HepG2 (cell line): ENCODE data around the gene AP2B1. TPM values are rescaled to one million over a fixed set of nuclear protein-coding genes. Genes with fewer than 3 reads are reported as not detected.

ENCODE experiments used
- CAMTA2 ChIP-seq: sonication (generic); formaldehyde crosslinking; IDR thresholded peaks from 2 replicates; pipeline ENCODE4 v1.4.0; 2020; ENCODE audit warnings: mild to moderate bottlenecking, missing genetic modification reagents, borderline replicate concordance
- CBX2 ChIP-seq, 2 experiments: fragments of 200-600 bp in 1 of 2; sonication (generic); formaldehyde crosslinking in 1 of 2; IDR thresholded peaks; 2 replicates each; pipeline versions ENCODE4 v1.7.0 to v1.8.1; 2018 to 2022; ENCODE audit warnings: low read depth in 2 of 2, low read length in 1 of 2, mild to moderate bottlenecking in 1 of 2, missing genetic modification reagents in 1 of 2
- HNF1B ChIP-seq: sonication (generic); formaldehyde crosslinking; IDR thresholded peaks from 2 replicates; pipeline ENCODE4 v1.5.1; 2020; ENCODE audit warnings: mild to moderate bottlenecking, moderate library complexity, missing genetic modification reagents
- KDM2A ChIP-seq: sonication (generic); formaldehyde crosslinking; IDR thresholded peaks from 2 replicates; pipeline ENCODE4 v1.4.0; 2020; ENCODE audit warnings: low read depth, missing genetic modification reagents, borderline replicate concordance
- MAF1 ChIP-seq: sonication (generic); formaldehyde crosslinking; IDR thresholded peaks from 2 replicates; pipeline ENCODE4 v1.5.0; 2020; ENCODE audit warnings: missing genetic modification reagents, borderline replicate concordance
- MED13 ChIP-seq: sonication (generic); formaldehyde crosslinking; IDR thresholded peaks from 2 replicates; pipeline ENCODE4 v1.5.0; 2020; ENCODE audit warnings: missing genetic modification reagents
- MIXL1 ChIP-seq: IDR thresholded peaks from 2 replicates; pipeline ENCODE4 v1.6.1; 2016
- NFKB2 ChIP-seq: sonication (generic); formaldehyde crosslinking; IDR thresholded peaks from 2 replicates; pipeline ENCODE4 v1.4.0; 2020; ENCODE audit warnings: missing genetic modification reagents, borderline replicate concordance
- PLRG1 ChIP-seq: fragments of 450-650 bp; conservative IDR thresholded peaks from 2 replicates; pipeline ENCODE4 v1.6.1; 2016
- RFXANK ChIP-seq: IDR thresholded peaks from 2 replicates; pipeline ENCODE4 v1.6.1; 2016
- SIX4 ChIP-seq: sonication (generic); formaldehyde crosslinking; IDR thresholded peaks from 2 replicates; pipeline ENCODE4 v1.4.0; 2020; ENCODE audit warnings: missing genetic modification reagents
- SP4 ChIP-seq: sonication (generic); formaldehyde crosslinking; IDR thresholded peaks from 2 replicates; pipeline ENCODE4 v1.8.1; 2023; ENCODE audit warnings: mild to moderate bottlenecking, missing genetic modification reagents
- TAF1 ChIP-seq: sonication (generic); formaldehyde crosslinking; IDR thresholded peaks from 2 replicates; pipeline ENCODE4 v1.4.0; 2020; ENCODE audit warnings: missing genetic modification reagents
- TBX3 ChIP-seq: fragments of 450-650 bp; IDR thresholded peaks from 2 replicates; pipeline ENCODE4 v1.6.1; 2017; ENCODE audit warnings: antibody characterized with exemption, mild to moderate bottlenecking, inconsistent platforms, borderline replicate concordance
- YEATS2 ChIP-seq: sonication (generic); formaldehyde crosslinking; IDR thresholded peaks from 2 replicates; pipeline ENCODE4 v1.4.0; 2020; ENCODE audit warnings: missing genetic modification reagents, borderline replicate concordance
- ZFP37 ChIP-seq: sonication (generic); formaldehyde crosslinking; IDR thresholded peaks from 2 replicates; pipeline ENCODE4 v1.4.0; 2020; ENCODE audit warnings: missing genetic modification reagents, borderline replicate concordance
- ZIK1 ChIP-seq: sonication (generic); formaldehyde crosslinking; IDR thresholded peaks from 2 replicates; pipeline ENCODE4 v1.5.0; 2020; ENCODE audit warnings: mild to moderate bottlenecking, low read depth, missing genetic modification reagents, borderline replicate concordance
- ZNF20 ChIP-seq: sonication (generic); formaldehyde crosslinking; IDR thresholded peaks from 2 replicates; pipeline ENCODE4 v1.4.0; 2020; ENCODE audit warnings: mild to moderate bottlenecking, moderate library complexity, missing genetic modification reagents
- ZNF207 ChIP-seq: fragments of 450-650 bp; IDR thresholded peaks from 2 replicates; pipeline ENCODE4 v1.6.1; 2016; ENCODE audit warnings: antibody characterized with exemption, borderline replicate concordance
- ZNF235 ChIP-seq: sonication (generic); formaldehyde crosslinking; IDR thresholded peaks from 2 replicates; pipeline ENCODE4 v1.8.1; 2023; ENCODE audit warnings: mild to moderate bottlenecking, missing genetic modification reagents, borderline replicate concordance
- ZNF280B ChIP-seq: sonication (generic); formaldehyde crosslinking; IDR thresholded peaks from 2 replicates; pipeline ENCODE4 v1.5.0; 2020; ENCODE audit warnings: missing genetic modification reagents, mild to moderate bottlenecking, borderline replicate concordance
- ZNF331 ChIP-seq: sonication (generic); formaldehyde crosslinking; IDR thresholded peaks from 2 replicates; pipeline ENCODE4 v1.4.0; 2020; ENCODE audit warnings: missing genetic modification reagents
- ZNF33A ChIP-seq: sonication (generic); formaldehyde crosslinking; IDR thresholded peaks from 2 replicates; pipeline ENCODE4 v1.5.1; 2020; ENCODE audit warnings: missing genetic modification reagents, mild to moderate bottlenecking, moderate library complexity, borderline replicate concordance
- ZNF496 ChIP-seq: sonication (generic); formaldehyde crosslinking; IDR thresholded peaks from 2 replicates; pipeline ENCODE4 v1.8.1; 2023; ENCODE audit warnings: mild to moderate bottlenecking, moderate library complexity, missing genetic modification reagents; ENCODE audit not compliant: insufficient replicate concordance
- ZNF550 ChIP-seq: sonication (generic); formaldehyde crosslinking; IDR thresholded peaks from 2 replicates; pipeline ENCODE4 v1.4.0; 2020; ENCODE audit warnings: mild to moderate bottlenecking, missing genetic modification reagents, borderline replicate concordance
- ZNF713 ChIP-seq: sonication (generic); formaldehyde crosslinking; IDR thresholded peaks from 2 replicates; pipeline ENCODE4 v1.4.0; 2020; ENCODE audit warnings: mild to moderate bottlenecking, missing genetic modification reagents
- ZNF749 ChIP-seq: sonication (generic); formaldehyde crosslinking; IDR thresholded peaks from 2 replicates; pipeline ENCODE4 v1.8.0; 2022; ENCODE audit warnings: mild to moderate bottlenecking, missing genetic modification reagents, moderate library complexity, borderline replicate concordance
- ZNF782 ChIP-seq: sonication (generic); formaldehyde crosslinking; IDR thresholded peaks from 2 replicates; pipeline ENCODE4 v1.4.0; 2020; ENCODE audit warnings: missing genetic modification reagents, mild to moderate bottlenecking, borderline replicate concordance
- polyA plus RNA-seq, 8 experiments: library from polyadenylated mRNA; depleted of rRNA in 3 of 8; stranded (reverse) in 7 of 8; unstranded in 1 of 8; fragments of >200 nt; fragmentation: Illumina TruSeq in 4 of 8; extraction: Trizol in 4 of 8; gene quantifications; 2 replicates each; pipeline versions ENCODE4 v1.2.1 to v1.2.3, GENCODE V29; 2011 to 2016; ENCODE audit warnings: low read depth in 4 of 8, missing spikeins in 1 of 8, mixed read lengths in 1 of 8; ENCODE audit not compliant: insufficient read depth in 1 of 8
- total RNA-seq, 5 experiments: library from RNA; depleted of rRNA; stranded (reverse); fragments of >200 nt; fragmentation: Illumina TruSeq; extraction: Trizol; gene quantifications; 2 replicates each; pipeline ENCODE4 v1.2.3, GENCODE V29; 2016; ENCODE audit warnings: low read depth in 1 of 5

Gene AP2B1
- total and polyA plus RNA-seq, 2 of the 13 experiments (the other 11 are each of a cell fraction or from before 2014, with no cell fraction given): 23.8 to 71.3 TPM

DNA sequence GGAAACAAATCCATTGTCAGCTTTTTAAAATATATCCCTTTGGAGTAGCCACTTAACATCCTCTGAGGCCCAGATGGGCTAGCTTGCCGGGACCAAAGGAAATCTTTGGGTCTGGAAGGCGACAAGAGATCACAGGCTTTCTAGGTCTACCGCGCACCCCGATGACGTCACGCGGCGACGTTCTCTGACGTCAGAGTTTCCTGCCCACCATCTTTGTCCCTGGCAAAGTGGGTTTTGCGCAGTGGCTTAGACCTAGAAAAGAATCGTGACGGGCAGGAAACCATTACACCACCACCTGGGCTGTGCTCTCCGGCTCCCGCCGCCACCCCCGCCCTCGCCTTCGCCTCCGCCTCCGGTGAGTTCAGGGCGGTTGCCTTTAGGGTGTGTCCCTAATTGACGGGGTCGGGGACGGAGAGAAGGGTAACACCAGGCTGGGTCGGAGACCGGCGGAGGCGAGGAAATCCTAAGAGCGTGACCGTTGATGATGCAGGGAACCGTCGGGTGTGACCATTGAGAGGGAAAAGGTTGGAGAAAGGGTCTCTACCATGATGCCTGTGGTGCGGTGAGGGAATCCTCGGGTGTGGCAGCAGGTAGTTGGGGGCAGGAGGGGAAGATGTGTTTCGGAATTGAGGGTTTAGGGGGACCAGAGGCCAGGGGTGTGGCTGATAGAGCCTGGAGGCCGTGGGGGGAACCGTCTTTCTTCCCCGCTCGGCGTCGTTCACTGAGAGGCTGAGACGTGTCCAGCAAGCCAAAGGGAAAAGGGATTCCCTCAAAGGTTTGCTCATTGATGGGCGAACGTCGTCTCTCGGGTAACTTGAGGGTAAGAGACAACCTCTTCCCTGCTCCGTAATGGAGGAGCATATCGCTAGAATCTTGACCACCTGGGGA, at the start of gene AP2B1 (continued):
- no peak; the same call in 1 of the 2 replicates for TF ChIP-seq NFKB2 (CRISPR knock-in tag)
- TF ChIP-seq SIX4 (CRISPR knock-in tag): no peak
- no peak for TF ChIP-seq MED13 (CRISPR knock-in tag)
- TF ChIP-seq ZNF713 (CRISPR knock-in tag): no peak
- TF ChIP-seq ZNF550 (CRISPR knock-in tag): no peak
- TF ChIP-seq SP4 (CRISPR knock-in tag): peak; percentile 49; the same call in 1 of the 2 replicates
- 0 out of 2 replicates have a peak, but pooled peaks have one; percentile 62 for TF ChIP-seq ZNF749 (CRISPR knock-in tag)
- peak; percentile 89 for TF ChIP-seq KDM2A
- TF ChIP-seq ZIK1 (CRISPR knock-in tag): 0 out of 2 replicates have a peak, but pooled peaks have one; percentile 22
- TF ChIP-seq ZNF280B (CRISPR knock-in tag): peak; percentile 91
- no peak for TF ChIP-seq MAF1
- peak; percentile 91 for TF ChIP-seq YEATS2 (CRISPR knock-in tag)
- no peak for TF ChIP-seq CBX2 (IDR thresholded peaks at IDR 0.05; ENCODE audit: low read depth, low read length)
- TF ChIP-seq CBX2 (CRISPR knock-in tag; IDR thresholded peaks at IDR 0.05; ENCODE audit: low read depth): no peak
- TF ChIP-seq ZNF33A (CRISPR knock-in tag): no peak
- TF ChIP-seq HNF1B (CRISPR knock-in tag): 0 out of 2 replicates have a peak, but pooled peaks have one; percentile 27
- TF ChIP-seq ZNF235 (CRISPR knock-in tag): peak; percentile 48; the same call in 1 of the 2 replicates
- TF ChIP-seq ZNF496: no peak
- TF ChIP-seq ZFP37 (CRISPR knock-in tag): no peak
- TF ChIP-seq PLRG1: no peak
- no peak for TF ChIP-seq ZNF207
- TF ChIP-seq ZNF782 (CRISPR knock-in tag): 0 out of 2 replicates have a peak, but pooled peaks have one; percentile 38
- TF ChIP-seq TAF1 (CRISPR knock-in tag): peak; percentile 80
- peak; percentile 90 for TF ChIP-seq ZNF331
- TF ChIP-seq MIXL1: peak; percentile 77
- no peak for TF ChIP-seq CAMTA2 (CRISPR knock-in tag)
- TF ChIP-seq TBX3: no peak
- peak; percentile 71; the same call in 1 of the 2 replicates for TF ChIP-seq RFXANK (CRISPR knock-in tag)
- no peak for TF ChIP-seq ZNF20 (CRISPR knock-in tag)
